Endothelial cell of umbilical vein (primary cell): ENCODE results near the gene RNF32.

Source experiments
- CTCF ChIP-seq, 2 donors: IDR thresholded peaks; 1 replicate in 1 of 2; 2 replicates in 1 of 2; pipeline ENCODE4 v1.5.1; 2011; ENCODE audit warnings: low read length in 2 of 2, mild to moderate bottlenecking in 2 of 2, moderate library complexity in 2 of 2, control low read depth in 1 of 2, inconsistent platforms in 1 of 2, low read depth in 1 of 2; ENCODE audit not compliant: insufficient read depth in 1 of 2; ENCODE audit errors: extremely low read depth in 1 of 2
- EZH2 ChIP-seq: IDR thresholded peaks from 2 replicates; pipeline ENCODE4 v1.6.1; 2012; ENCODE audit warnings: borderline replicate concordance, low read depth, mild to moderate bottlenecking, moderate library complexity, low read length, inconsistent platforms; ENCODE audit not compliant: severe bottlenecking
- GATA2 ChIP-seq: IDR thresholded peaks from 2 replicates; pipeline ENCODE4 v1.7.0; 2011; ENCODE audit warnings: low read depth, mild to moderate bottlenecking, moderate library complexity, mixed read lengths, low read length; ENCODE audit not compliant: insufficient read length, insufficient read depth
- JUN ChIP-seq: IDR thresholded peaks from 2 replicates; pipeline ENCODE4 v1.6.1; 2011; ENCODE audit warnings: borderline replicate concordance, low read depth; ENCODE audit not compliant: insufficient read length, insufficient read depth
- MAX ChIP-seq: IDR thresholded peaks from 2 replicates; pipeline ENCODE4 v1.6.1; 2011; ENCODE audit not compliant: insufficient read depth, insufficient read length
- MYC ChIP-seq: IDR thresholded peaks from one replicate; pipeline ENCODE4 v1.6.1; 2011; ENCODE audit warnings: mild to moderate bottlenecking, low read depth, low read length
- POLR2A ChIP-seq: IDR thresholded peaks from 2 replicates; pipeline ENCODE4 v1.6.1; 2012; ENCODE audit warnings: low read depth, mild to moderate bottlenecking, control low read depth, low read length
- POLR2AphosphoS5 ChIP-seq: IDR thresholded peaks from 2 replicates; pipeline ENCODE4 v1.6.1; 2012; ENCODE audit warnings: low read depth, mild to moderate bottlenecking, control low read depth, low read length, moderate library complexity; ENCODE audit not compliant: insufficient read depth

- TF ChIP-seq POLR2A (no peak), EZH2 (no peak), MYC (no peak), CTCF (IDR thresholded peaks at IDR 0.05; ENCODE audit: extremely low read depth in 1 of 2, insufficient read depth in 1 of 2, low read depth in 1 of 2, low read length in 2 of 2) (no peak), MAX (no peak), JUN (no peak), POLR2AphosphoS5 (no peak), GATA2 (no peak)
These were observed 16.0 kb downstream of the RNF32 start for GRCh38 chr7:156656598-156656997.
